B cell (primary cell): Measurements from ENCODE around the gene ST8SIA6.

ENCODE experiments used
- CTCF ChIP-seq: fragments of 200-600 bp; IDR thresholded peaks from one replicate; pipeline ENCODE4 v1.8.0; 2022; ENCODE audit warnings: antibody characterized with exemption, mild to moderate bottlenecking
- EZH2 ChIP-seq: IDR thresholded peaks from 2 replicates; pipeline ENCODE4 v1.6.1; 2012; ENCODE audit warnings: borderline replicate concordance, low read depth, mild to moderate bottlenecking, moderate library complexity, low read length; ENCODE audit not compliant: insufficient read depth, poor library complexity, severe bottlenecking

- TF ChIP-seq CTCF (no peak), EZH2 (no peak)
Observed at GRCh38 chr10:17282311-17282710, 172.1 kb downstream of the ST8SIA6 start.
